SK-N-SH (cell line): ENCODE data around the gene COL15A1. TPM values are rescaled to one million over a fixed set of nuclear protein-coding genes. Genes with fewer than 3 reads are reported as not detected.

Source experiments
- CTCF ChIA-PET: fragments of 300-600, 350-600 bp; formaldehyde crosslinking; extraction: SDS; loops from one replicate; lab custom pipeline; 2021; lab: Yijun Ruan, JAX
- POLR2A ChIA-PET: fragments of 350-600 bp; sonication (Branson Sonifier 250); formaldehyde crosslinking; extraction: SDS; loops from one replicate; lab custom pipeline; 2020; ENCODE audit warnings: antibody characterized with exemption, inconsistent platforms; lab: Yijun Ruan, JAX
- DNase-seq: peaks from one replicate; pipeline ENCODE4 v3.0.0; 2012
- H2AFZ ChIP-seq: fragments of 200-600 bp; sonication (generic); 2 replicates; pipeline ENCODE4 v1.8.1; 2016; ENCODE audit warnings: antibody characterized with exemption, mild to moderate bottlenecking, low read depth
- H3F3A ChIP-seq: fragments of 200-600 bp; sonication (generic); replicated peaks from 2 replicates; pipeline ENCODE3; 2016; ENCODE audit warnings: antibody characterized with exemption, mild to moderate bottlenecking; ENCODE audit not compliant: insufficient read depth
- H3K27ac ChIP-seq, 2 experiments: fragments of 200-500 bp in 1 of 2; fragments of 200-600 bp in 1 of 2; sonication (Bioruptor generic) in 1 of 2; sonication (generic), shearing (Covaris generic) in 1 of 2; 2 replicates each; pipeline versions ENCODE4 v1.5.1 to v1.6.1; 2014 to 2016; ENCODE audit warnings: low read depth in 2 of 2, inconsistent platforms in 1 of 2, low read length in 1 of 2, mild to moderate bottlenecking in 1 of 2, mixed read lengths in 1 of 2
- H3K27me3 ChIP-seq: fragments of 200-600 bp; sonication (generic), shearing (Covaris generic); 2 replicates; pipeline ENCODE4 v1.6.1; 2016; ENCODE audit warnings: mixed run types; ENCODE audit not compliant: insufficient read depth
- H3K36me3 ChIP-seq, 2 experiments: fragments of 200-500 bp in 1 of 2; fragments of 200-600 bp in 1 of 2; sonication (Bioruptor generic) in 1 of 2; sonication (generic) in 1 of 2; replicated peaks in 1 of 2; 2 replicates each; pipeline versions ENCODE3 to v1.5.1; 2014 to 2016; ENCODE audit warnings: low read length in 1 of 2, mild to moderate bottlenecking in 1 of 2; ENCODE audit not compliant: insufficient read depth in 2 of 2, control insufficient read depth in 1 of 2
- H3K4me1 ChIP-seq, 2 experiments: fragments of 200-500 bp in 1 of 2; fragments of 200-600 bp in 1 of 2; sonication (Bioruptor generic) in 1 of 2; sonication (generic), shearing (Covaris generic) in 1 of 2; 2 replicates each; pipeline versions ENCODE4 v1.5.1 to v1.6.1; 2014 to 2016; ENCODE audit warnings: low read depth in 1 of 2, low read length in 1 of 2, mixed run types in 1 of 2; ENCODE audit not compliant: insufficient read depth in 2 of 2, control insufficient read depth in 1 of 2
- H3K4me2 ChIP-seq: fragments of 200-600 bp; sonication (generic), shearing (Covaris generic); 2 replicates; pipeline ENCODE4 v1.6.1; 2017; ENCODE audit warnings: mixed run types
- H3K4me3 ChIP-seq, 2 experiments: fragments of 200-500 bp in 1 of 2; fragments of 200-600 bp in 1 of 2; sonication (Bioruptor generic) in 1 of 2; sonication (generic), shearing (Covaris generic) in 1 of 2; 2 replicates each; pipeline versions ENCODE4 v1.5.1 to v1.8.1; 2014 to 2016; ENCODE audit warnings: low read depth in 2 of 2, inconsistent platforms in 1 of 2, low read length in 1 of 2, mild to moderate bottlenecking in 1 of 2, mixed read lengths in 1 of 2, moderate library complexity in 1 of 2
- H3K79me2 ChIP-seq: fragments of 200-600 bp; sonication (generic); 2 replicates; pipeline ENCODE4 v1.8.1; 2017; ENCODE audit warnings: mild to moderate bottlenecking; ENCODE audit not compliant: insufficient read depth
- H3K9ac ChIP-seq: fragments of 200-600 bp; sonication (generic); 2 replicates; pipeline ENCODE4 v1.6.1; 2017; ENCODE audit warnings: mixed run types
- H3K9me2 ChIP-seq: fragments of 200-600 bp; sonication (generic); 2 replicates; pipeline ENCODE4 v1.6.1; 2017; ENCODE audit warnings: mixed run types
- H3K9me3 ChIP-seq: fragments of 200-600 bp; sonication (generic); 2 replicates; pipeline ENCODE4 v1.6.1; 2017; ENCODE audit warnings: mixed run types, mild to moderate bottlenecking, moderate library complexity
- H4K20me1 ChIP-seq: fragments of 200-600 bp; sonication (generic); 2 replicates; pipeline ENCODE4 v1.6.1; 2017; ENCODE audit warnings: mild to moderate bottlenecking, mixed run types; ENCODE audit not compliant: insufficient read depth
- CHD2 ChIP-seq: fragments of 150-350 bp; IDR thresholded peaks from 2 replicates; pipeline ENCODE4 v1.6.1; 2018; ENCODE audit warnings: low read length; ENCODE audit not compliant: partially characterized antibody
- EZH2phosphoT487 ChIP-seq: fragments of 200-600 bp; sonication (generic); IDR thresholded peaks from 2 replicates; pipeline ENCODE4 v1.6.1; 2017; ENCODE audit warnings: low read depth, mixed run types, mild to moderate bottlenecking, antibody characterized with exemption, moderate library complexity, borderline replicate concordance
- FOXJ3 ChIP-seq: sonication (generic); formaldehyde crosslinking; IDR thresholded peaks from 2 replicates; pipeline ENCODE4 v1.5.1; 2020; ENCODE audit warnings: mild to moderate bottlenecking, missing genetic modification reagents
- FOXM1 ChIP-seq: IDR thresholded peaks from 2 replicates; pipeline ENCODE4 v1.4.0; 2012; ENCODE audit warnings: low read depth, mild to moderate bottlenecking
- GABPA ChIP-seq: IDR thresholded peaks from 2 replicates; pipeline ENCODE4 v1.4.0; 2012; ENCODE audit warnings: low read depth, mild to moderate bottlenecking
- GATA2 ChIP-seq: sonication (generic); formaldehyde crosslinking; IDR thresholded peaks from 2 replicates; pipeline ENCODE4 v1.5.0; 2020; ENCODE audit warnings: mild to moderate bottlenecking, missing genetic modification reagents
- JUND ChIP-seq: IDR thresholded peaks from 2 replicates; pipeline ENCODE4 v1.4.0; 2012
- MEF2A ChIP-seq: IDR thresholded peaks from 2 replicates; pipeline ENCODE4 v1.4.0; 2012; ENCODE audit warnings: low read depth, borderline replicate concordance
- MXI1 ChIP-seq: IDR thresholded peaks from 2 replicates; pipeline ENCODE4 v1.6.1; 2012; ENCODE audit warnings: mild to moderate bottlenecking, low read depth, low read length, improper control_type of control experiment
- NRF1 ChIP-seq: IDR thresholded peaks from 2 replicates; pipeline ENCODE4 v1.6.1; 2012; ENCODE audit warnings: low read depth, mild to moderate bottlenecking, low read length
- RCOR1 ChIP-seq: fragments of 150-350 bp; IDR thresholded peaks from 2 replicates; pipeline ENCODE4 v1.6.1; 2017; ENCODE audit warnings: antibody characterized with exemption, low read length
- RFX5 ChIP-seq: IDR thresholded peaks from 2 replicates; pipeline ENCODE4 v1.6.1; 2012; ENCODE audit warnings: mild to moderate bottlenecking, improper control_type of control experiment, low read length
- RXRA ChIP-seq: IDR thresholded peaks from 2 replicates; pipeline ENCODE4 v1.4.0; 2012; ENCODE audit warnings: low read depth, mild to moderate bottlenecking, borderline replicate concordance
- SMC3 ChIP-seq: IDR thresholded peaks from 2 replicates; pipeline ENCODE4 v1.6.1; 2012; ENCODE audit warnings: low read depth, low read length, improper control_type of control experiment
- WGBS: methylation state at CpG from one replicate; pipeline ENCODE4 v1.1.6; 2017; ENCODE audit warnings: low lambda C conversion rate; 5-methylcytosine and 5-hydroxymethylcytosine counted together
- polyA plus RNA-seq, 3 experiments: library from polyadenylated mRNA; depleted of rRNA; stranded (reverse); fragments of >200 nt; gene quantifications; 2 replicates each; pipeline ENCODE4 v1.2.3, GENCODE V29; 2012
- TF ChIP-seq, protein P1 (sequence below): fragments of 150-350 bp; IDR thresholded peaks from 2 replicates; pipeline ENCODE4 v1.6.1; 2016; ENCODE audit warnings: mild to moderate bottlenecking, low read depth, low read length
- TF ChIP-seq, protein P2 (sequence below): IDR thresholded peaks from 2 replicates; pipeline ENCODE4 v1.4.0; 2012; ENCODE audit warnings: low read depth
- TF ChIP-seq, protein P3 (sequence below): IDR thresholded peaks from 2 replicates; pipeline ENCODE4; 2012
- TF ChIP-seq, protein P4 (sequence below): IDR thresholded peaks from 2 replicates; pipeline ENCODE4 v1.4.0; 2012; ENCODE audit warnings: low read depth, borderline replicate concordance
- TF ChIP-seq, protein P5 (sequence below): fragments of 150-350 bp; IDR thresholded peaks from 2 replicates; pipeline ENCODE4 v1.6.1; 2017; ENCODE audit warnings: antibody characterized with exemption, low read length, low read depth, borderline replicate concordance

Gene COL15A1
- polyA plus RNA-seq, 1 of the 3 experiments (the other 2 are of a cell fraction), result 0.84 TPM

DNA sequence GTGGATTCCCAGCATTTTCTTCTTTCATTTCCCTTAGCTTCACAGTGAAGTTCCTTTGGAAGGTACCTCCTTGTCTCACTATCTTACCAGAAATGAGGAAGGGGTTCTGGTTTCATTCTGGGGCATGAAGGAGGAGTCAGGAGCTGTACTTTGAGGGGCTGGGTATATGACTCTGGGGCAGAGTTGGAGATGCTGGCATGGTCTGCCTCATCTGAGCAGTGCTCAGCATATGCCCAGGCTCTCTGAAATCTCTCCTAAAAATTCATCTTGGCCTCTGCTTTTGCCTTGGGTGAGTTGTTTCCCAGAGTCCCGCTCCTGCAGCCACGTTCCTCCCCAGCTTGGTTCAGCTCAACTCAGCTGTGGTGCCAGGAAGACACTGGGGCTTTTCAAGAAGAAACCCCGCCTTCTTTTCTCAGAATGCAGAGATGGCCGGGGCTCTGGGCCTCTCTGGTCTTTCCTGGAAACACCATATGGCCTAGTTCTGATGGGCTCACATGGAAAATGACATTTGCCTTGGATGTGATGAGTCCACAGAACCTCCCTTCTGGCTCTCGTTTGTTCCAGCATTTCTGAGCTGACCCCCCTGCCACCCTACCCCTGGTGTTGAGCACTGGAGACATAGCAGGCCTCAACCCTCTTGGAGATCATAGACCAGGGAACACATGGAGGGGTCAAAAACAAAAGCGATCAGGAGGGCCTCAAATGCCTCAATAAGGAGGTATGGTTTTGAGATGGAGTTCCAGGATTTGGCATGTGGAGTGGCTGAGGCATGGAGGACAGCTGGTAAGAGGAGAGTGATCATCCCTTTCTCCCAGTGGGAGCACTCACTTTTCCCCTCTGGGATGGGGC lies 149.2 kb downstream of the COL15A1 start:
- Histone ChIP-seq H4K20me1 (no peaks in the 10 kb centered on the region), H3K27me3 (no peaks in the 10 kb centered on the region), H3K9ac (no peak overlapping the region), H3K4me2 (no peak overlapping the region), H3K4me3 (no peak overlapping the region), H2AFZ (no peak overlapping the region), H3K4me1 (no peaks in the 10 kb centered on the region), H3K9me2 (no peaks in the 10 kb centered on the region), H3K27ac (no peak overlapping the region), H3K9me3 (no peaks in the 10 kb centered on the region), H3F3A (no peaks in the 10 kb centered on the region), H3K36me3 (no peaks in the 10 kb centered on the region), H3K79me2 (no peaks in the 10 kb centered on the region)
- no peak for DNase-seq
- CTCF ChIA-PET, result interaction anchor here (2.9 kb wide), 1 partner anchor 10 kb away, joined by 7 read pairs; no protein-coding TSS in a partner anchor
- TF ChIP-seq NRF1 (no peak), RXRA (no peak), EZH2phosphoT487 (no peak), JUND (no peak), SMC3 (no peak), FOXM1 (no peak), RFX5 (no peak), CHD2 (no peak), MEF2A (no peak), MXI1 (no peak), GATA2 (CRISPR knock-in tag) (no peak), RCOR1 (no peak)
- TF ChIP-seq, protein P1, sequence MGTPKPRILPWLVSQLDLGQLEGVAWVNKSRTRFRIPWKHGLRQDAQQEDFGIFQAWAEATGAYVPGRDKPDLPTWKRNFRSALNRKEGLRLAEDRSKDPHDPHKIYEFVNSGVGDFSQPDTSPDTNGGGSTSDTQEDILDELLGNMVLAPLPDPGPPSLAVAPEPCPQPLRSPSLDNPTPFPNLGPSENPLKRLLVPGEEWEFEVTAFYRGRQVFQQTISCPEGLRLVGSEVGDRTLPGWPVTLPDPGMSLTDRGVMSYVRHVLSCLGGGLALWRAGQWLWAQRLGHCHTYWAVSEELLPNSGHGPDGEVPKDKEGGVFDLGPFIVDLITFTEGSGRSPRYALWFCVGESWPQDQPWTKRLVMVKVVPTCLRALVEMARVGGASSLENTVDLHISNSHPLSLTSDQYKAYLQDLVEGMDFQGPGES, result no peak
- TF ChIP-seq, protein P2, sequence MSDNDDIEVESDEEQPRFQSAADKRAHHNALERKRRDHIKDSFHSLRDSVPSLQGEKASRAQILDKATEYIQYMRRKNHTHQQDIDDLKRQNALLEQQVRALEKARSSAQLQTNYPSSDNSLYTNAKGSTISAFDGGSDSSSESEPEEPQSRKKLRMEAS, result no peak
- WGBS, result 64% methylated on average over 5 of the region's 6 CpGs
- POLR2A ChIA-PET, result interaction anchor here (0.7 kb wide), 1 partner anchor 12 kb away, joined by 6 read pairs; the partner anchor contains the start of gene TGFBR1

DNA sequence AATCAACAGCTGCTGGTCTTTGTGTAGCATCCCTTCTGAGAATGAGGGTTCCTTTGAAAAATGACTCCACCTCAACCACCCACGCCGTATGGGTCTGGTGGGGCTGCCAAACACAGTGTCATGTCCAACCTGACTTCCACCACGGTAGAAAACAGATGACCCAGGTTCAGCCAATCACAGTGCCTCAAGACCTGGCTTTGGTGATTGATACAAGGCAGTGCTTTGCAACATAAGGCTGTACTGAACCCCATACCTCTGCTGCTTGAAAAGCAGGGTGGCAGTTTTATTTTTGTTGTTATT lies 149.7 kb downstream of the COL15A1 start:
- Histone ChIP-seq H2AFZ (no peak overlapping the region), H3K27ac (no peak overlapping the region), H3F3A (no peaks in the 10 kb centered on the region), H4K20me1 (no peaks in the 10 kb centered on the region), H3K9ac (no peak overlapping the region), H3K4me1 (no peaks in the 10 kb centered on the region), H3K4me2 (no peak overlapping the region), H3K9me2 (no peaks in the 10 kb centered on the region), H3K9me3 (no peaks in the 10 kb centered on the region), H3K27me3 (no peaks in the 10 kb centered on the region), H3K36me3 (no peaks in the 10 kb centered on the region), H3K4me3 (no peak overlapping the region), H3K79me2 (no peaks in the 10 kb centered on the region)
- CTCF ChIA-PET, result no interaction called here
- DNase-seq, result no peak
- POLR2A ChIA-PET, result no interaction called here
- 75% methylated on average over 2 of the region's 3 CpGs for WGBS
- TF ChIP-seq NRF1, result no peak
- TF ChIP-seq, protein P3, sequence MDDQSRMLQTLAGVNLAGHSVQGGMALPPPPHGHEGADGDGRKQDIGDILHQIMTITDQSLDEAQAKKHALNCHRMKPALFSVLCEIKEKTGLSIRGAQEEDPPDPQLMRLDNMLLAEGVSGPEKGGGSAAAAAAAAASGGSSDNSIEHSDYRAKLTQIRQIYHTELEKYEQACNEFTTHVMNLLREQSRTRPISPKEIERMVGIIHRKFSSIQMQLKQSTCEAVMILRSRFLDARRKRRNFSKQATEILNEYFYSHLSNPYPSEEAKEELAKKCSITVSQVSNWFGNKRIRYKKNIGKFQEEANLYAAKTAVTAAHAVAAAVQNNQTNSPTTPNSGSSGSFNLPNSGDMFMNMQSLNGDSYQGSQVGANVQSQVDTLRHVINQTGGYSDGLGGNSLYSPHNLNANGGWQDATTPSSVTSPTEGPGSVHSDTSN, result no peak
- TF ChIP-seq RFX5, result no peak
- no peak for TF ChIP-seq MEF2A
- no peak for TF ChIP-seq FOXJ3 (CRISPR knock-in tag)
- no peak for TF ChIP-seq JUND
- no peak for TF ChIP-seq GABPA
- TF ChIP-seq, protein P1, result no peak
- no peak for TF ChIP-seq EZH2phosphoT487
- no peak for TF ChIP-seq CHD2
- TF ChIP-seq, protein P4, sequence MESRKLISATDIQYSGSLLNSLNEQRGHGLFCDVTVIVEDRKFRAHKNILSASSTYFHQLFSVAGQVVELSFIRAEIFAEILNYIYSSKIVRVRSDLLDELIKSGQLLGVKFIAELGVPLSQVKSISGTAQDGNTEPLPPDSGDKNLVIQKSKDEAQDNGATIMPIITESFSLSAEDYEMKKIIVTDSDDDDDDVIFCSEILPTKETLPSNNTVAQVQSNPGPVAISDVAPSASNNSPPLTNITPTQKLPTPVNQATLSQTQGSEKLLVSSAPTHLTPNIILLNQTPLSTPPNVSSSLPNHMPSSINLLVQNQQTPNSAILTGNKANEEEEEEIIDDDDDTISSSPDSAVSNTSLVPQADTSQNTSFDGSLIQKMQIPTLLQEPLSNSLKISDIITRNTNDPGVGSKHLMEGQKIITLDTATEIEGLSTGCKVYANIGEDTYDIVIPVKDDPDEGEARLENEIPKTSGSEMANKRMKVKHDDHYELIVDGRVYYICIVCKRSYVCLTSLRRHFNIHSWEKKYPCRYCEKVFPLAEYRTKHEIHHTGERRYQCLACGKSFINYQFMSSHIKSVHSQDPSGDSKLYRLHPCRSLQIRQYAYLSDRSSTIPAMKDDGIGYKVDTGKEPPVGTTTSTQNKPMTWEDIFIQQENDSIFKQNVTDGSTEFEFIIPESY, result no peak
- TF ChIP-seq, protein P5, sequence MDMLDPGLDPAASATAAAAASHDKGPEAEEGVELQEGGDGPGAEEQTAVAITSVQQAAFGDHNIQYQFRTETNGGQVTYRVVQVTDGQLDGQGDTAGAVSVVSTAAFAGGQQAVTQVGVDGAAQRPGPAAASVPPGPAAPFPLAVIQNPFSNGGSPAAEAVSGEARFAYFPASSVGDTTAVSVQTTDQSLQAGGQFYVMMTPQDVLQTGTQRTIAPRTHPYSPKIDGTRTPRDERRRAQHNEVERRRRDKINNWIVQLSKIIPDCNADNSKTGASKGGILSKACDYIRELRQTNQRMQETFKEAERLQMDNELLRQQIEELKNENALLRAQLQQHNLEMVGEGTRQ, result no peak
- TF ChIP-seq SMC3, result no peak
